ENCODE data around the gene TLE6.

The TLE6 gene

DNA sequence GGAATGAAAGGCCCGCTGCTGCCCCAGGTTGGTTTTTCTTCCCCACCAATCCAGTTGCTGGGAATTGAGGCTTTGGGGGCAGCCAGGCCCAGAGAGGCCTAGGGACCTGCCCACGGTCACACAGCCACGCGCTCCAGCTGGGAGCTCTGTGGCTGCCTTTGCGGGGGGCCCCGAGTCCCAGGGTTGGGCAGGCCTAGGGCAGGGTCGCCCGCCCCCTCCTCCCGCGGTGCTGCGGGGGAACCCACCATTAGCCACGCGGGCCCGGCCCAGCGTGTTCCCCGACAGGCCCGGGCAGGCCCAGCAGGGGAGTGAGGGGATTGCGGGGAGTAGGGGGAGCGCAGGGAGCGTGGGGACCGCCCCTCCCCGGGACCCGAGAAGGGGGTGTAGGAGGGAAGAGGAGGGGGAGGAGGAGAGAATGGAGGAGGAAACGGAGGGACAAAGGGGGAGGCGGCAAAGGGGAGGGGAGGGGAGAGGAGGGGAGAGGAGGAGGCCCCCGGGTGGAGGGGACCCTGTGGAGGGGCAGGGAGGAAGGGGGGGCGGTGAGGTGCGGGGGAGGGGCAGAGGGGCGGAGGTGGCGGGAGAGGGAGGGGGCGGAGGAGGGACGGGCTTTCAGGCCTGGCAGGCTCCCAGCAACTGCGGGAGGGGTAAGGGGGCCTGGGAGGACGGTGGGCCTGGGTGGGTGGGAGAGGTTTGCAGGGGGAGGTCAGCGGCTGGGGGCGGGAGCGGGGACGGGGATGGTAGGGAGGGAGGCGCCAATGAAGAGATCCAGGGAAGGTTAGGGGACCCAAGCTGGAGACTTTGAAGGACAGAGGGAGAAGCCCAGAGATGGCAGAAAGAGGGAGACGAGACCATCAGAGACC, 64.6 kb downstream of the TLE6 start:
- H3K4me3 Mint-ChIP-seq: peak overlapping the region; percentile 59 to 67
- H3K9me3 Mint-ChIP-seq: no peaks in the 10 kb centered on the region
- no peaks in the 10 kb centered on the region for H3K27me3 Mint-ChIP-seq
- peaks cover 28% of the 10 kb centered on the region for H3K4me1 Mint-ChIP-seq
- DNase-seq: no peak
- H3K27ac Mint-ChIP-seq: peak overlapping the region; percentile 84 to 92
- ATAC-seq: peak; percentile 69

DNA sequence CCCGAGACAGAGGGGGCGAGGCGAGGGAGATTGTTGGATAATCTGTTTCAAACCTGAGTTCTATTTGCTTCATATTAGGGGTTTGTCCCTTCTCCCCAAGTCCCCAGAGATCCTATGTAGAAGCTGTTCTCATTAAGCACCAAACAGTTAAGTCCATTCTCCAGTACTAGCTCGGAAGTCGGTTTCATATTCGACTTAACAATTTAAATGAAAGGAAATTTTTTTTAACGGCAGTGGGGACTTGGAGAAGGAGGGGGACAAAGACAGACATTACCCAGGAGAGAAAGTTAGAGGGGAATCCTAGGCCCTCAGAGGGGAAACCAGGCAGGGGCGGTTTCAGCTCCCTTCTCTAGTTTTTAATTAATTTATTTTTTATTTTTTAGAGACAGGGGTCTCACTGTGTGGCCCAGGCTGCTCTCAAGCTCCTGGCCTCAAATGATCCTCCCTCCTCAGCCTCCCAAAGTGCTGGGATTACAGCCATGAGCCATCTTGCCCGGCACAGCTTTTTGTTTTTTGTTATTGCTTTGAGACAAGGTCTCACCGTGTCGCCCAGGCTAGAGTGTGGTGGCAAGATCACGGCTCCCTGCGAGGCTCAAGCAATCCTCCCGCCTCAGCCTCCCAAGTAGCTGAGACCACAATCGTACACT, 65.4 kb downstream of the TLE6 start:
- Mint-ChIP-seq H3K27me3 (peaks cover 6% of the 10 kb centered on the region), H3K4me3 (peak overlapping the region; percentile 54 to 59), H3K9me3 (no peaks in the 10 kb centered on the region), H3K27ac (peak overlapping the region; percentile 84 to 92), H3K4me1 (peaks cover 32% of the 10 kb centered on the region)
- ATAC-seq (no peak), DNase-seq (no peak)
